Activated CD4-positive, CD25-positive, alpha-beta regulatory T cell treated with anti-CD3 and anti-CD28 coated beads, Interleukin-2, amount 50 U/mL, for 72 hours (primary cell): Measurements from ENCODE around the gene KLHL4.
"Not testable (repeated sequence)": the region's sequence is repeated elsewhere in the genome, so short reads cannot be mapped to it uniquely, and the experiment has no call there.

Source experiments
- DNase-seq: peaks from one replicate; pipeline ENCODE4 v3.0.0; 2021

KLHL4 gene

GRCh38 chrX:87517571-87518141, at the start of gene KLHL4:
KLHL4 (plus strand) TSS chrX:87517802; CDS start chrX:87517894, 92 bp downstream.
- no peak for DNase-seq

- DNase-seq, result no peak
These were observed 48.7 kb upstream of the KLHL4 start for GRCh38 chrX:87468941-87469340.

- no peak for DNase-seq
These were observed 41.8 kb upstream of the KLHL4 start for GRCh38 chrX:87475793-87476192.

GRCh38 chrX:87478703-87479102, 38.9 kb upstream of the KLHL4 start:
- not testable (repeated sequence) for DNase-seq

- DNase-seq, result no peak
These were observed 28.5 kb upstream of the KLHL4 start for GRCh38 chrX:87489071-87489470.

- no peak for DNase-seq
These were observed 1.8 kb upstream of the KLHL4 start for GRCh38 chrX:87515836-87516235.

- no peak for DNase-seq
These were observed 883 bp upstream of the KLHL4 start for GRCh38 chrX:87516717-87517121.

- DNase-seq, result no peak
These were observed 902 bp downstream of the KLHL4 start for GRCh38 chrX:87518504-87518903.

GRCh38 chrX:87525771-87526229, 8.2 kb downstream of the KLHL4 start:
- no peak for DNase-seq

- DNase-seq, result no peak
These were observed 8.7 kb downstream of the KLHL4 start for GRCh38 chrX:87526281-87526680.

- no peak for DNase-seq
These were observed 10.9 kb downstream of the KLHL4 start for GRCh38 chrX:87528487-87528886.

- DNase-seq, result no peak
These were observed 54.4 kb downstream of the KLHL4 start for GRCh38 chrX:87571964-87572363.

- DNase-seq, result no peak
These were observed 55.3 kb downstream of the KLHL4 start for GRCh38 chrX:87572901-87573300.

GRCh38 chrX:87578978-87579377, 61.4 kb downstream of the KLHL4 start:
- DNase-seq, result no peak

- DNase-seq, result no peak
These were observed 63.3 kb downstream of the KLHL4 start for GRCh38 chrX:87580862-87581261.

- DNase-seq, result no peak
These were observed 64.9 kb downstream of the KLHL4 start for GRCh38 chrX:87582453-87582852.

- no peak for DNase-seq
These were observed 66.1 kb downstream of the KLHL4 start for GRCh38 chrX:87583679-87584078.

- DNase-seq, result no peak
These were observed 98.8 kb downstream of the KLHL4 start for GRCh38 chrX:87616371-87616770.

- no peak for DNase-seq
These were observed 104.1 kb downstream of the KLHL4 start for GRCh38 chrX:87621697-87622096.

GRCh38 chrX:87626996-87627395, 109.4 kb downstream of the KLHL4 start:
- no peak for DNase-seq

GRCh38 chrX:87634361-87634760, 116.8 kb downstream of the KLHL4 start:
- no peak for DNase-seq

GRCh38 chrX:87636533-87636932, 118.9 kb downstream of the KLHL4 start:
- DNase-seq, result no peak

GRCh38 chrX:87641439-87641838, 123.8 kb downstream of the KLHL4 start:
- DNase-seq, result not testable (repeated sequence)

GRCh38 chrX:87661761-87662160, 144.2 kb downstream of the KLHL4 start:
- DNase-seq, result no peak

GRCh38 chrX:87663421-87663820, 145.8 kb downstream of the KLHL4 start:
- DNase-seq, result no peak
